Astrocyte (in vitro differentiated cells and primary cell): ENCODE measurements around the gene ACOT2.

Source experiments
- CTCF ChIP-seq: IDR thresholded peaks from 2 replicates; pipeline ENCODE4 v1.5.1; 2011; ENCODE audit warnings: low read depth, mild to moderate bottlenecking, inconsistent platforms, low read length, moderate library complexity; ENCODE audit not compliant: insufficient read depth
- EZH2 ChIP-seq: IDR thresholded peaks from 2 replicates; pipeline ENCODE4 v1.6.1; 2012; ENCODE audit warnings: mild to moderate bottlenecking, low read length, inconsistent platforms; ENCODE audit not compliant: insufficient read depth

DNA sequence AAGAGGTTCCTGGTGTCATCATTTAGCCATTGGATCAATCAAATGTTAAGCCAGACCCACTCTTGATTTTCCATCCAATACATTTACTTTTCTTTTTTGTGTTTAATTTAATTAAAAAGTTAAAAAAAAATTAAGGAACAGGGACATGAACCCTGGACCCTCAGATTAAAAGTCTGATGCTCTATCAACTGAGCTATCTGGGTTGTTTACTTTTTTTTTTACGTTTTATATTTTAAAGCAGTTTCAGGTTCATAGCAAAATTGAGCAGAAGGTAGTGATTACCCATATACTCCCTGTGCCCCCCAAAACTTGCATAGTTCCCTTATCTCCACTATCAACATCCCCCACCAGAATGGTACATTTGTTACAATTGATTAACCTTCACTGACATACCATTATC, 19.7 kb downstream of the ACOT2 start:
- TF ChIP-seq CTCF (no peak), EZH2 (no peak)
